ENCODE data around the gene JAM3. TPM values are rescaled to one million over a fixed set of nuclear protein-coding genes. Genes with fewer than 3 reads are reported as not detected.

Gene JAM3
- total RNA-seq, 1 experiment from 2014 or later = 36.5 TPM

- Histone ChIP-seq H3K27me3 (ENCODE audit: insufficient read depth, low read length) (no peaks in the 10 kb centered on the region), H3K9me3 (ENCODE audit: control insufficient read depth, low read depth, low read length) (no peaks in the 10 kb centered on the region), H3K23me2 (ENCODE audit: insufficient read length, low read depth, low read length, poor library complexity, severe bottlenecking) (no peaks in the 10 kb centered on the region), H3K4me2 (ENCODE audit: insufficient read depth, insufficient read length, low read length) (no peak overlapping the region), H2BK5ac (ENCODE audit: insufficient read length, low read length) (no peak overlapping the region), H3K9ac (ENCODE audit: extremely low read depth, insufficient read length, low read length) (no peak overlapping the region), H3K18ac (ENCODE audit: insufficient read length, low read depth, low read length) (no peak overlapping the region), H3K79me1 (ENCODE audit: insufficient read depth, low read depth, low read length, poor library complexity, severe bottlenecking) (no peaks in the 10 kb centered on the region), H2AK5ac (ENCODE audit: insufficient read length, low read length) (no peak overlapping the region), H3K27ac (ENCODE audit: insufficient read length, low read depth, low read length) (no peak overlapping the region), H2BK120ac (ENCODE audit: low read depth, low read length, poor library complexity, severe bottlenecking) (no peak overlapping the region), H3K14ac (ENCODE audit: insufficient read depth, low read length) (no peak overlapping the region), H4K20me1 (ENCODE audit: control insufficient read depth, insufficient read depth, insufficient read length) (no peaks in the 10 kb centered on the region), H2BK15ac (ENCODE audit: low read depth, low read length) (no peak overlapping the region), H2BK20ac (ENCODE audit: low read depth, low read length, poor library complexity, severe bottlenecking) (no peak overlapping the region), H3T11ph (ENCODE audit: low read length) (no peak overlapping the region), H3K56ac (ENCODE audit: insufficient read length, low read depth, low read length) (no peak overlapping the region), H3K4ac (ENCODE audit: low read depth, low read length) (no peak overlapping the region), H4K91ac (ENCODE audit: insufficient read length, low read depth, low read length) (no peak overlapping the region), H2BK12ac (ENCODE audit: insufficient read length, low read depth, low read length) (no peak overlapping the region), H3K4me1 (ENCODE audit: insufficient read depth, low read length) (no peaks in the 10 kb centered on the region), H2AFZ (ENCODE audit: low read length) (no peak overlapping the region), H3K23ac (ENCODE audit: insufficient read length, low read depth, low read length) (no peak overlapping the region), H4K5ac (ENCODE audit: insufficient read length, low read depth, low read length) (no peak overlapping the region), H3K79me2 (ENCODE audit: insufficient read depth, low read length) (no peaks in the 10 kb centered on the region), H4K8ac (replicated peaks; ENCODE audit: insufficient read length, low read depth, low read length) (no peak overlapping the region)
- H3K9me3 Mint-ChIP-seq = no peaks in the 10 kb centered on the region
- no peak overlapping the region for H3K4me3 Mint-ChIP-seq
- DNase-seq = no peak
- H3K4me1 Mint-ChIP-seq = no peaks in the 10 kb centered on the region
- H3K27ac Mint-ChIP-seq = no peak overlapping the region
- TF ChIP-seq CTCF (conservative IDR thresholded peaks at IDR 0.05) = no peak
- H3K36me3 Mint-ChIP-seq (ENCODE audit: insufficient read depth in 1 of 3, low read depth in 3 of 3) = no peaks in the 10 kb centered on the region
- peaks cover 16% of the 10 kb centered on the region for H3K27me3 Mint-ChIP-seq (ENCODE audit: low read depth)
- no CpG with 5 or more reads among the region's 3 CpGs for WGBS (ENCODE audit: extremely low coverage, insufficient read length, low lambda C conversion rate)
Observed at GRCh38 chr11:134060316-134060715, 8.6 kb upstream of the JAM3 start.

Data from H9 (cell line).